HG03342 (cell line): Measurements from ENCODE around the gene DOCK9.
"Not testable (repeated sequence)": the region's sequence is repeated elsewhere in the genome, so short reads cannot be mapped to it uniquely, and the experiment has no call there.

ENCODE experiments used
- ATAC-seq: cut with Tn5 transposase; IDR thresholded peaks from one replicate; pipeline ENCODE4 v1.9.1; 2021; ENCODE audit warnings: mild to moderate bottlenecking, moderate library complexity; ENCODE audit not compliant: unreplicated experiment

DOCK9 gene

DNA sequence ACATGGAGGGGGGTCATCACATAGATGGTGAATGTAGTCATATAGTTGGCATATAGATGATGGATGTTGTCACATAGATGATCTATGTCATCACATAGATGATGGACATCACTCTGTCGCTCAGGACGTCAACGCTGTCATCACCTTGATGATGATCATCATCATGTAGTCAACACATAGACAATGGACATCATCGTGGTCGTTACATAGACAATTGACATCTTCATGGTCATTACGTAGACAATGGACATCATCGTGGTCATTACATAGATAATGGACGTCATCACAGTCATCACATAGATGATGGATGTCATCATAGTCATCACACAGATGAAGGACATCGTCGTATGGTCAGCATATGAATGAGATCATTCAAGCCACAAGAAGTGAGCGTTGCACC lies 196.8 kb downstream of the DOCK9 start:
- ATAC-seq, result no peak

DNA sequence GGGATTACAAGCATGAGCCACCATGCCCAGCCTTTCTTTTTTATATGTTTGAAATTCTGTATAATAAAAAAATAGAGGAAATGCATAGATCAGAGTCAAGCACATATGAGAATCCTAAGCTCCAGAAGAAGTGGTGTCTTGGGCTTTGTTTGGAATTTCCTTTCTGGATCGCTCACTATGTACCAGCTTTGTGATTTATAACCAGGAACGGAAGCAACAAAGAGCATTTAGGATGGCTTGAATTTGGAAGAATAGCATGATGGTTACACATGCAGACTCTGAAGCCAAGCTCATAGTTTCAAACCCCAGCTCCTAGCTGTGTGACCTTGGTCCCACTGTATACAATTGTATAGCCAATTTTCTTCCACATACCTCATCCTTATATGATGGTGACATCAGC lies 197.4 kb downstream of the DOCK9 start:
- ATAC-seq, result no peak

DNA sequence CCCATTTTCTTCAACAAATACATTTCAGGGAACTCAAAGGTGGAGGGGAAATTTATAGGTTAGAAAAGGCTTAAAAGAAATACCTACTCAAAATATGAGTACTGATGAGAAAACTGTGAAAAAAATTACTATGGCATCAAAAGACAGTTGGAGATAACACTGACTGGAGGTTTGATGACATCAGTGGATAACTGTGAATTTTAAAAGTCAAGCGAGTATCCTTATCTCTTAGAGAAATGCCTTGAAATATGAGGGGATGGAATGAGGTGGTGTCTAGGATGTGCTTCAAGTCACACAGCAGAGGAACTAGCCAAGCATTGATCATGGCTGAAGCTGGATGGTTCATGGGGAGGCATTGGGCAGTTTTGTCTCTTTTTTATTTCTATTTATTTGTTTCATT lies 198.2 kb downstream of the DOCK9 start:
- ATAC-seq, result no peak

DNA sequence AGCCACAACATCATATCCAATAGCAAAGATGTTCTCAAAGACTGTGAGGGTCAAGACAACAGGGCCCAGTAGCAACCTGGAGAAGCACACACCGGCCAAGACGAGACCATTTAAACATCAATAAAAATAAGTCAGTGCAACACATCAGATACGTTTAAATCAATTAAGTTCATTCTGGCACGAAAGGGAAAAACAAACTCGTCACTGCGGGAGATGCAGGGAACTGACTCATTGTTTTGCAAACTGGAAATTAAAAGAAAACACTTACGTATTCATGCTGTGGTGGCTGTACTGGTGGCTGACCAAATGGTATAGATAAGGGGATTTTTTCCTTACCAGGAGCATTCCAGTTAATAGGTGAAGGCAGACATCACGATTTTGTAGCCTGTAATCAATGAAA lies 199.1 kb downstream of the DOCK9 start:
- ATAC-seq, result no peak

DNA sequence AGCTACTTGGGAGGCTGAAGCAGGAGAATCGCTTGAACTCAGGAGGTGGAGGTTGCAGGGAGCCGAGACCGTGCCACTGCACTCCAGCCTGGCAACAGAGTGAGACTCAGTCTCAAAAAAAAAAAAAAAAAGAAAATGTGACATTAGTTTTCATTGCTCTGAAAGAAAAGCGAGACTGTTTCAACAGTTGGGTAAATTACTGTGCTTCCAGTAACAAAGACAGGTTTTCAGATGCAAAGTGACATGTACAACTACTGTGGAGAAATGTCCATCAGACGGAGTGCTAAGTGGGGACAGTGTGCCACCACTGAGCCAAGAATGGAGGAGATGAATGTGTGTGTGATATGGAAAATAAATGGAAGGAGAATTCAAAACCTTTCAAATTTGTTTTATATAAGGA lies 201.2 kb downstream of the DOCK9 start:
- no peak for ATAC-seq

DNA sequence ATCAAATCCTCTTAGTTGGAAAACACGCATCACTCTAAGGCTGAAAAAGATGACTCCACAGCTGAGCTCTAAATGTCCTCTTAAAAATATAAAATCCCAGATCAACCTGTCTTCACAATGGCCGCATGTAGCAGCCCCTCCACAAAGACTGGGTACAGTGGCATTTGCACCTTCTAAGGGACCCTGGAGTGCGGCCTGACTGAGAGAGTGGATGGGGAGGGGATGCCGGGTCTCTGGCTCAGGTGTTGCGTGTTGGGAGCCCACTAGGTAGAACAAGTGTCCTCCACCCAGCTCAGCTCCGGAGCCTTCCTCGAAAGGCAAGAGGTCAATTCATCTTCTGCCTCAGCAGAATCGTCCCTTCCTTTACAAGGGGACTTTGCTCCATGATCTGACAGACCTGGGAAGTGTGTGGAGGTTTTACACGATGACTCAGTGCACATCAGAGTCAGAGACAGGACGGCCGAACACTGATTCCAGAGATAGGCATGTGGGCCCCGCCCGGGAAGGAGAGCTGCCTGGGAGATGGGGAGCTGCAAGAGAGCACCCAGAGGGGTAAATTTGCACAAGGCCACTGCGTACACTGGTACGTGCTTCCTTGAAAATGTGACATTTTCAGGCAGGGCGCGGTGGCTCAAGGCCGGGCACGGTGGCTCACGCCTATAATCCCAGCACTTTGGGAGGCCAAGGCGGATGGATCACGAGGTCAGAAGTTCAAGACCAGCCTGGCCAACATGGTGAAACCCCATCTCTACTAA lies 201.8 kb downstream of the DOCK9 start:
- no peak for ATAC-seq

DNA sequence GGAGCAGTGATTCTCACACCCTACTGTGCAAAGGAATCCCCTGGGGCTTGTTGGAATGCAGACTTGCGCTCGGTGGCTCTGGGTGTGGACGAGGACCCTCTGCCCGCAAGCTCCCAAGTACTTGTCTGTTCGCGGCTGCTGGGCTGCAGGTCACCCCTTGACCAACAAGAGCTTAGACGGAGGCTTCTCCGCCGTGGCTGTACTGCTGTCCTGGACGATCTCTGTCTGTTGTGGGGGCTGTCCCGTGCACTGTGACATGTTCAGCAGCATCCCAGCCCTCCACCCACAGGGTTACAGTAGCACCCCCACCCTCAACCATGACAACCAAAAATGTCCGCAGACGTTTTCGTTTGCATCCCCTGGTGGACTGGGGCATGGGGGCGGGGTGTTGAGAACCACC lies 202.5 kb downstream of the DOCK9 start:
- no peak for ATAC-seq

DNA sequence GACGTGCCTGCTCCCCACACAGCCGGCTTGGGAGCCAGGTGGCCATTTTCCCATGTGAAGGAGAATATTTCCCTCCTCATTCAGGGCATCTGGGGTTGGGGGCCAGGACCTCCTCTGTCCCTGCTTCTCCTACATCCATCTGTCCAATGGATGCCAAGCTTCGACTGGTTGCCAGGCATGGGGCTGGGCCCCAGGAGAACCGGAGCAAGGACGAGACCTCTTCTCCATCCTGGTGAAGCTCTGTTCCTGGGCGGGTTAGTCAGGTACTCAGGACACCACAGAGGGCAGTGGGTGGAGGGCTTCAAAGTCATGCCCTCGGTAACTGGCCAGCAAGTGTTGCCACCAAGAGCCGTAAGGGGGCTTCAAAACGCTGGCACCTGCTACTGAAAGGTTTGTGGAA lies 203.1 kb downstream of the DOCK9 start:
- ATAC-seq, result no peak

DNA sequence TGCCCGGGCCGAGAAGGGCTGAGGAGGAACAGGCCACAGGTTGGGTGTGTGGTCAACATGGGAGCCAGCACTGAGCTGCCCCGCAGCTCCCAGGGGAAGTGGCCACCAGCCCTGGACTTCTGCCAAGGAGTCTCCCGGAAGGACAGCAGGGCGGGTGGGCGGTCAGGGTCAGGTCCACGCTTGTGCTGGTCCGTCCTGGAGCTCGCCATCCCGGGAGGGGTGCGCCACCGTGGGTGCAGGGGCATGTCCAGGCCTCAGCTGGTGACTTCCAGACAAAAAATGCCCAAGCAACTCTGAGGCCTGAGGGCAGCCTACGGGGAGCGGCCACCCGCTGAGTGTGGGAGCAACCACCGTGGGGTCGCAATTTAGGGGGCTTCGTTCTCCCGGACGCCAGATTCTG lies 203.9 kb downstream of the DOCK9 start:
- no peak for ATAC-seq

DNA sequence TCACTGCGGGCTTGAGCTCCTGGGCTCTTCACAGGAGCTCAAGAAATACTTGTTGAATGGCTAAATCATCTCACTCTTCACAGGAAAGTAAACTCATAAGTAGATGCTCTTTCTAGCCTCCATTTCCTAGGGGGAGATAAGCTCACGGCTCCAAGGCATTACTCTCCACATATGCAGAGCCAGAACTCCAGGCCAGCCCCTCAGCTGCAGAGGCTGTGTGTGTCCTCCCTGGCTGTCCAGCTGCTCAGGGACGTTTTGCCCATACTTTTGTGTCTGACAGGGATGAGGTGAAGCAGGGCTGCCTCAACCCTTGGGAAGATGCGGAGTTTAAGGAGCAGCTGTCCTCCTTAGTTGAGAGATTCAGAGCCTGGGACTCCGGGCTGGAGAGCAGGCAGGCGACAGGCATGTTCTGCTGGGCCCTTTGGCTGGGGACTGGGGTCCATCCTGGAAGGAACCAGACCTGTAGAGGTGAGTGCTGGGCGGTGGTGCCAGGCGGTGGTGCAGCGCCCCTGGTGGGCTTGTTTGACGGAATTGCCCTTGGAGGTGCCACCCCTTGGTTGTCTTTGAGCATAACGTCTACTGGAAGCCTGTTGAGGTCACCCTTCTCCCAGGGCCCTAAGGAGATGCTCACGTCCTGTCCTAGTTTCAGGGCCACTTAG lies 204.9 kb downstream of the DOCK9 start:
- ATAC-seq, result no peak

DNA sequence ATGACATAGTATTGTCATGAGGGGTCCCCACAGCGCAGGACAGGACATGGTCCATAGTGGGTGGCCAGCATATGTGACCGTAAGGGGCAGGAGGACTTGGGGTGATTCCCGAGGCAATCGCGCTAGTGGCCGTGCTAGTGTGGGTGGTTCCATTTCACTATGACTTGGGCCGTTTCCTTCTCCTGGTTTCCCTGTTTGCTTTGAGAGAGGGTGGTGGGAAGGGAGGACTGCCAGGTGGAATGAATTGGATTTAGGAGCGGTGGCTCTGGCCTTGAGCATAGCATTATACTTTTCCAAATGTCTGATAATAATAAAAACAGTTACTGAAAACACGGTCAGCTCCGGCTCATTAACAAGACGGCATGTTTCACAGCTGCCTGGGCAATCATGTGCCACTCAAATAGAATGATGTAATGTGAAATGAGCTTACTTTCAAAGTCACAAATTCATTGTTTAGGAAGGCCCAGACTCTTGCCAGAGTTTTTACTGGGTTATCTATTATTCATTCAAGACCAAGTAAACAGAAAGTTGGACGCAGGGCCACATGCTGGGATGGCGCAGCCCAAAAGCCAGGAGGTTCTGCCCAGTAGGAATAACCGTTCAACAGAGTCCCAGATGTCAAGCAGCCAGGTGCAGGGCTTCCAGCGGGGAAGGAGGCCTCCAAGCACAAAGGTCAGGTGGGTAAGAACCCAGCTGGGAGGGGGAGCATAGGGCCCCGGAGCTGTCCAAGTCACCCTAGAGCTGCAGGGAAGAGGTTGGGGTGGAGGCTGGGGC lies 205.8 kb downstream of the DOCK9 start:
- no peak for ATAC-seq

DNA sequence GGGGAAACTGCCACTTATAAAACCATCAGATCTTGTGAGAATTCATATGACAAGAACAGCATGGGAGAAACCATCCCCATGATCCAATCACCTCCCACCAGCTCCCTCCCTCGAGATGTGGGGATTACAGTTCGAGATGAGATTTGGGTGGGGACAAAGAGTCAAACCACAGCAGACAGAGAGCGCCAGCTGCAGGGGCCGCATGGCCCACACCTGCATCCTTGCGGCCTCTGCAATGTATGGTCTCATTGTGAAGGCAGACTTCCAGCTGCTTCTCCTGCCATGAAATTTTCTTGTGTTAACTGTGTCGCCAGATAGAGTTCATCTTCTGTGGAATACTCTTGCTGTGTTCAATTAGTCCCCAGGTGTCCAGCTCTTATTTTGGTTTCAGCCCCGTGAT lies 208.1 kb downstream of the DOCK9 start:
- no peak for ATAC-seq

DNA sequence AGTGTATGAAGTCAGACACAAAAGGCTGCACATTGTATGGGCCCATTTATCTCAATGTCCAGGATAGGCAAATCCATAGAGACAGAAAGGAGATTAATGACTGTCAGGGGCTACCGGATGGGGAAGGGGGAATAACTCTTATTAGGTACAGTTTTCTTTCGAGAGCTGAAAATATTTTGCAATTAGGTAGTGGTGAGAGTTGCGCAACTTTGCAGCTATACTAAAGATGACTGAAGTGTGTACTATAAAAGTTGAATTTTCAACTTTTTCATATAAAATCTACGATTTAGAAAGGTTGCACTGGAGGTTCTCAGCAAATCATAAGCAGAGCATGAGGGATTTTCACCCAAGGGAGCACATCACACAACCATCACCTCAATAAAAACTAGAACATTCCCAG lies 209.3 kb downstream of the DOCK9 start:
- no peak for ATAC-seq

DNA sequence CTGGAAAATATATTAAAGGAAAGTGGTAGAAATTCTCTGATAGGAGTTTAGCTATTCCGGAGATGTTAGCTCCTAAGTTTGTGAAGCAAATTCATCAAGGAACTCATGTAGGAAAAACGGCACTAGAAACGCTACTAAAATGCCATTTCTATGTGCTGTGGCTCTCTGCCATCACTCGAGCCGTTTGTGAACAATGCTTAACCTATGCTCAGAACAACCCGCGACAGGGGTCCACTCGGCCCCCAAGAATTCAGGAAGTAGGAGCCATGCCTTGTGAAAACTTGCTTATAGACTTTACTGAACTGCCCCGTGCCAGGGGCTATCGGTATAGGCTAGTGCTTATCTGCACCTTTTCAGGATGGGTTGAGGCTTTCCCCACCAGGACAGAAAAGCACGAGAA lies 211.2 kb downstream of the DOCK9 start:
- ATAC-seq, result no peak

DNA sequence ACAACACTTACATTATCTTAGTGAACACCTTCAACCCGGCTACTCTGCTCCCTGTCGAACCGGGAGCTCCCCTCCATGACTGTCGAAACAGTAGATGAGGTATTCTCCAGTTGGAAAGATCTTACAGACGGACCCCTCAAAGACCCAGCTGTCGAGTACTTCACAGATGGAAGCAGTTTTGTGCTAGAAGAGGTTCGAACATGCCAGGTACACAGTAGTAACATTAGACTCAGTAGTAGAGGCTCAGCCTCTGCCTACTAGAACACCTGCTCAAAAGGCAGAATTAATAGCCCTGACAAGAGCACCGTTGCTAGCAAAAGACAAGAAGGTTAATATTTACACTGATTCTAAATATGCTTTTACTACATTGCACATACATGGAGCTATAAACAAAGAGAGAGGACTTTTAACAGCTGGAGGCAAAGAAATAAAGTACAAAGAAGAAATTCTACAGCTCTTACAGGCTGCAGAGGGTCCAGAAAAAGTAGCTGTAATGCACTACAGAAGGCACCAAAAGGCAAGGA lies 211.8 kb downstream of the DOCK9 start:
- no peak for ATAC-seq

DNA sequence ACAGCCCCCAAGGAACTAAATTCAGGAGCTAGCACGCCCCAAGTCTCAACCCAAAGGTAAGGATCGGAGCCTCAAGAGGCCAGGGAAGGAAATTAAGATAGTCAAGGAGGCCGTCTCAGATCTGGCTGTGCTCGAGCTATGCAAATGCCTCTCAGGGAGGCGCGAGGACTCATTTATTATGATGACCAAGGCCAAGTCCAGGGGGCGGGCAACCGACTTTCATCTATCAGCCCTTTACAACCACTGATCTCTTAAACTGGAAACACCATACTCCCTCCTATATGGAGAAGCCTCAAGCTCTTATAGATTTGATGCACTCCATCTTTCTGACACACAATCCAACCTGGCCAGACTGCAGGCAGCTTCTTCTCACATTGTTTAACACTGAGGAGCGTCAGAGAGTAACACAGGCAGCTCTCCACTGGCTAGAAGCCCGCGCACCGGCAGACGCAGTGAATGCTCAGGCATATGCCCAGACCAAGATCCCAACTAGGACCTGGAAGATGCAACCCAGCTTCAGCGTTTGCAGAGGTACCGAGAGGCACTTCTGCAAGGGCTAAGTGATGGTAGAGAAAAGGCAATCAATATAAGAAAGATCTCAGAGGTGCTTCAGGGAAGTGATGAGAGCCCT lies 215.8 kb downstream of the DOCK9 start:
- ATAC-seq, result peak; percentile 34

DNA sequence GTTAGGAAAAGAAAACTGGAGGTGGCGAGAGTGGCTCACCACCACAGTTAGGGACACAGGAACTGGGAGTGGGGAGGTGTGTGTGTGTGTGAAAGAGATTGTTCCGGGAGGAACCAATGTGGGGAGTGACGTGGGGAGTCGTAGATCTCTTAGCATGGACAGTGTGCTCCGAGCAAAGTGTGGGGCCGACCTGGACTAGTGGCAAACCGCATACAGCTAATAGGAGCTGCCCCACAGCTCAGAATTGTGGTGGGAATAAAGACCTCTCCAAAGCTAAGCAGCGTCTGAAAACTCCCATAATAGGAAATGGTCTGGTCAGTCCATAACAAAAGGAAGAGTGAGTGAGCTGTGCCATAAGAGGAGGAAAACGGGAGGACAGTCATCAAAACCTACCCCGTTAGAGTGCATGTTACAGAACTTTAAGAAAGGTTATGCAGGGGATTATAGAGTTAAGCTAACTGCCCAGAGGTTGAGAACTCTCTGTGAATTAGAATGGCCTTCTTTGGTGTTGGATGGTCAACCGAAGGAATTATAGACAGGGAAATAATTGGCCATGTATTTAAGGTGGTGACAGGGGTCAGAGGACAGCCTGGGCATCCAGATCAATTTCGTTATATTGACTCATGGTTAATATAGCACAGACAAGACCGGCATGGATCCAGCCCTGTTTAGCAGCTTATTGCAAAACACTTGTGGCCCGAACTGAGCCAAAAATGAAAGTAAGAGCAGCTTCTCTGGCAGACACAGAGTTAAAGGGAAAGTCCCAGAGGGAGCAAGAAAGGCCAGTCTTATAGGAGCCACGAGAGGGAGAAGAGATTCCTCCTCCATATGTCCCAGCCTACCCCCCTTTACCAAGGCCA lies 216.5 kb downstream of the DOCK9 start:
- peak; percentile 88 for ATAC-seq

DNA sequence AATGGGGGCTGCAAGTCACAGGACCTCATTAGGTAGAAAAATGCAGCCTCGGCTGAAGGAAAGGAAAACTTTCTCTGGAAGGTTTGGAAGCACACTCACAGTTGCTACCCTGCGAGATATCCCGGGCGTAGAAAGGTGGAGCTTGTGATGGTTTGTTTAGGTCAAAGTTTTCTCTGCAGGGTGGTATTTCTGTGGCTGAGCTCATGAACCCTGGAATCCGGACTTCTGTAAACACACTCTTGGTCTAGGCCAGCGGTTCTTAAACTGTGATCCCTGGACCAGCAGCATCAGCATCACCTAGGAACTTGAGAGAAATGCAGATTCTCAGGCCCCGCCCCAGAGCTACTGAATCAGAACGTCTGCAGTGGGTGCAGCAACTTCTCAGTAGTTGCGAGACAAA lies 222.1 kb downstream of the DOCK9 start:
- ATAC-seq, result no peak

DNA sequence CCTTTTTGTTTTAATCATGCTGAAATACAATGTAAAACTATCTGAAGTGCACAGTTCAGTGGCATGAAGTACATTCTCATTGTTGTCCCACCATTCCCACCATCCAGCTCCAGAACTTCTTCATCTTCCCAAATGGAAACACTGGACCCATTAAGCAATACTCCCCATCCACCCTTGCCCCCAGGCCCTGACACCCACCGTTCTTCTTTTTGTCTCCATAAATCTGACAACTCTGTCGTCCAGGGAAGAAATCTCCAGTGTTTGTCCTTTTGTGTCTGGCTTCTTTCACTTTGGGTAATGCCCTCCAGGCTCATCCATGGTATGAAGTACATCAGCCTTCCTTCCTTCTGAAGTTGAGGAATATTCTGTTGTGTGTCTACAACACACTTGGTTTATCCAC lies 222.7 kb downstream of the DOCK9 start:
- no peak for ATAC-seq

DNA sequence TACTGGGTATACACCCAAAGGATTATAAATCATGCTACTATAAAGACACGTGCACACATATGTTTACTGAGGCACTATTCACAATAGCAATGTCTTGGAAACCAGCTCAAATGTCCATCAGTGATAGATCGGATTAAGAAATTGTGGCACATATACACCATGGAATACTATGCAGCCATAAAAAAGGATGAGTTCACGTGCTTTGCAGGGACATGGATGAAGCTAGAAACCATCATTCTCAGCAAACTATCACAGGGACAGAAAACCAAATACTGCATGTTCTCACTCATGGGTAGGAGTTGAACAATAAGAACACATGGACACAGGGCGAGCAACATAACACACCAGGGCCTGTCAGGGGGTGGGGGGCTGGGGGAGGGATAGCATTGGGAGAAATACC lies 223.4 kb downstream of the DOCK9 start:
- not testable (repeated sequence) for ATAC-seq
